ENCODE results near the gene CCRL2. TPM values are rescaled to one million over a fixed set of nuclear protein-coding genes. Genes with fewer than 3 reads are reported as not detected.

The CCRL2 gene
- total RNA-seq, 1 experiment from 2014 or later = not detected

DNA sequence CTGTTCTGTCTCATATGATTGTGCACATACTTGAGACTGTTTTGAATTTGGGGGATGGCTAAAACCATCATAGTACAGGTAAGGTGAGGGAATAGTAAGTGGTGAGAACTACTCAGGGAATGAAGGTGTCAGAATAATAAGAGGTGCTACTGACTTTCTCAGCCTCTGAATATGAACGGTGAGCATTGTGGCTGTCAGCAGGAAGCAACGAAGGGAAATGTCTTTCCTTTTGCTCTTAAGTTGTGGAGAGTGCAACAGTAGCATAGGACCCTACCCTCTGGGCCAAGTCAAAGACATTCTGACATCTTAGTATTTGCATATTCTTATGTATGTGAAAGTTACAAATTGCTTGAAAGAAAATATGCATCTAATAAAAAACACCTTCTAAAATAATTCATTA is 31.2 kb upstream of the CCRL2 start:
- Histone ChIP-seq H3K4ac (ENCODE audit: low read depth, low read length) (no peak overlapping the region), H3K18ac (ENCODE audit: insufficient read length, low read depth, low read length) (no peak overlapping the region), H3K56ac (ENCODE audit: insufficient read length, low read depth, low read length) (no peak overlapping the region), H3K9ac (ENCODE audit: extremely low read depth, insufficient read length, low read length) (no peak overlapping the region), H4K91ac (ENCODE audit: insufficient read length, low read depth, low read length) (no peak overlapping the region), H3T11ph (ENCODE audit: low read length) (no peak overlapping the region), H4K20me1 (ENCODE audit: control insufficient read depth, insufficient read depth, insufficient read length) (no peaks in the 10 kb centered on the region), H4K8ac (replicated peaks; ENCODE audit: insufficient read length, low read depth, low read length) (no peak overlapping the region), H3K4me2 (ENCODE audit: insufficient read depth, insufficient read length, low read length) (no peak overlapping the region), H2AK5ac (ENCODE audit: insufficient read length, low read length) (no peak overlapping the region), H3K23me2 (ENCODE audit: insufficient read length, low read depth, low read length, poor library complexity, severe bottlenecking) (peaks cover 2% of the 10 kb centered on the region), H2BK120ac (ENCODE audit: low read depth, low read length, poor library complexity, severe bottlenecking) (no peak overlapping the region), H3K9me3 (ENCODE audit: control insufficient read depth, low read depth, low read length) (no peaks in the 10 kb centered on the region), H2BK15ac (ENCODE audit: low read depth, low read length) (no peak overlapping the region), H3K79me2 (ENCODE audit: insufficient read depth, low read length) (no peaks in the 10 kb centered on the region), H2BK12ac (ENCODE audit: insufficient read length, low read depth, low read length) (no peak overlapping the region), H2AFZ (ENCODE audit: low read length) (no peak overlapping the region), H3K14ac (ENCODE audit: insufficient read depth, low read length) (no peak overlapping the region), H3K27ac (ENCODE audit: insufficient read length, low read depth, low read length) (no peak overlapping the region), H3K23ac (ENCODE audit: insufficient read length, low read depth, low read length) (no peak overlapping the region), H3K4me1 (ENCODE audit: insufficient read depth, low read length) (peaks cover 11% of the 10 kb centered on the region), H2BK5ac (ENCODE audit: insufficient read length, low read length) (no peak overlapping the region), H4K5ac (ENCODE audit: insufficient read length, low read depth, low read length) (no peak overlapping the region), H3K27me3 (ENCODE audit: insufficient read depth, low read length) (no peaks in the 10 kb centered on the region), H2BK20ac (ENCODE audit: low read depth, low read length, poor library complexity, severe bottlenecking) (no peak overlapping the region), H3K79me1 (ENCODE audit: insufficient read depth, low read depth, low read length, poor library complexity, severe bottlenecking) (no peaks in the 10 kb centered on the region)
- no peak overlapping the region for H3K4me3 Mint-ChIP-seq
- no peak overlapping the region for H3K27ac Mint-ChIP-seq
- WGBS (ENCODE audit: extremely low coverage, insufficient read length, low lambda C conversion rate) = no CpG with 5 or more reads among the region's 2 CpGs
- H3K27me3 Mint-ChIP-seq (ENCODE audit: low read depth) = peaks cover 17% of the 10 kb centered on the region
- DNase-seq = no peak
- H3K9me3 Mint-ChIP-seq = no peaks in the 10 kb centered on the region
- TF ChIP-seq CTCF (conservative IDR thresholded peaks at IDR 0.05) = no peak
- H3K4me1 Mint-ChIP-seq = peaks cover 20 to 22% of the 10 kb centered on the region in 2 experiments
- no peaks in the 10 kb centered on the region for H3K36me3 Mint-ChIP-seq (ENCODE audit: insufficient read depth in 1 of 3, low read depth in 3 of 3)

Measured in H9 (cell line).